HG03280 (cell line): ENCODE measurements around the gene KCNK1.
A peak's percentile ranks its signal among the peaks of the same experiment; 100 is the strongest.
"Not testable (repeated sequence)": the region's sequence is repeated elsewhere in the genome, so short reads cannot be mapped to it uniquely, and the experiment has no call there.

Source experiments
- ATAC-seq: cut with Tn5 transposase; IDR thresholded peaks from one replicate; pipeline ENCODE4 v1.9.1; 2021; ENCODE audit warnings: mild to moderate bottlenecking, moderate library complexity; ENCODE audit not compliant: unreplicated experiment

The KCNK1 gene

GRCh38 chr1:233664804-233665574 lies 51.1 kb downstream of the KCNK1 start:
- no peak for ATAC-seq

- ATAC-seq: no peak
Observed at GRCh38 chr1:233665575-233666270, 51.8 kb downstream of the KCNK1 start.

GRCh38 chr1:233667741-233668140 lies 53.8 kb downstream of the KCNK1 start:
- ATAC-seq: no peak

- no peak for ATAC-seq
Observed at GRCh38 chr1:233668146-233668724, 54.3 kb downstream of the KCNK1 start.

- ATAC-seq: peak; percentile 70
Observed at GRCh38 chr1:233668725-233669294, 54.9 kb downstream of the KCNK1 start.

GRCh38 chr1:233670363-233670762 lies 56.5 kb downstream of the KCNK1 start:
- not testable (repeated sequence) for ATAC-seq

- ATAC-seq: no peak
Observed at GRCh38 chr1:233671286-233671685, 57.4 kb downstream of the KCNK1 start.

GRCh38 chr1:233672732-233673131 lies 58.8 kb downstream of the KCNK1 start:
- ATAC-seq: no peak

GRCh38 chr1:233673261-233673946 lies 59.5 kb downstream of the KCNK1 start:
- no peak for ATAC-seq

GRCh38 chr1:233673947-233674431 lies 60.1 kb downstream of the KCNK1 start:
- ATAC-seq: no peak

- ATAC-seq: peak; percentile 9
Observed at GRCh38 chr1:233675446-233675845, 61.5 kb downstream of the KCNK1 start.

GRCh38 chr1:233675893-233676292 lies 62.0 kb downstream of the KCNK1 start:
- ATAC-seq: peak; percentile 95

- no peak for ATAC-seq
Observed at GRCh38 chr1:233677690-233678354, 63.9 kb downstream of the KCNK1 start.

GRCh38 chr1:233679030-233679429 lies 65.1 kb downstream of the KCNK1 start:
- no peak for ATAC-seq

- no peak for ATAC-seq
Observed at GRCh38 chr1:233679591-233680373, 65.9 kb downstream of the KCNK1 start.

- ATAC-seq: no peak
Observed at GRCh38 chr1:233681285-233681684, 67.4 kb downstream of the KCNK1 start.

GRCh38 chr1:233686653-233687052 lies 72.7 kb downstream of the KCNK1 start:
- not testable (repeated sequence) for ATAC-seq

GRCh38 chr1:233689017-233689747 lies 75.3 kb downstream of the KCNK1 start:
- ATAC-seq: no peak

- no peak for ATAC-seq
Observed at GRCh38 chr1:233689748-233690254, 75.9 kb downstream of the KCNK1 start.
